Measurements from ENCODE around the gene ASPRV1.

GRCh38 chr2:69968609-69969008 is 7.2 kb upstream of the ASPRV1 start:
- TF ChIP-seq POLR2AphosphoS5 (IDR thresholded peaks at IDR 0.05; ENCODE audit: low read depth, low read length) (no peak), REST (IDR thresholded peaks at IDR 0.05; ENCODE audit: insufficient read depth in 1 of 2, low read depth in 2 of 2, low read length in 2 of 2) (no peak), SIN3A (IDR thresholded peaks at IDR 0.05; ENCODE audit: borderline replicate concordance, insufficient read depth, low read length) (no peak), FOXP2 (optimal IDR thresholded peaks at IDR 0.05; ENCODE audit: borderline replicate concordance, extremely low read depth, extremely low read length, insufficient read depth) (no peak)

Data from PFSK-1 (cell line).